Stimulated activated CD8-positive, alpha-beta memory T cell treated with anti-CD3 and anti-CD28 coated beads, Interleukin-2, amount 100 ng/mL, for 48 hours (primary cell): ENCODE data around the gene CHERP.
"Not testable (repeated sequence)": the region's sequence is repeated elsewhere in the genome, so short reads cannot be mapped to it uniquely, and the experiment has no call there.

ENCODE experiments used
- DNase-seq, 2 donors: peaks; one replicate each; pipeline ENCODE4 v3.0.0-alpha.2; 2020; ENCODE audit warnings: low read depth in 2 of 2

CHERP gene

DNA sequence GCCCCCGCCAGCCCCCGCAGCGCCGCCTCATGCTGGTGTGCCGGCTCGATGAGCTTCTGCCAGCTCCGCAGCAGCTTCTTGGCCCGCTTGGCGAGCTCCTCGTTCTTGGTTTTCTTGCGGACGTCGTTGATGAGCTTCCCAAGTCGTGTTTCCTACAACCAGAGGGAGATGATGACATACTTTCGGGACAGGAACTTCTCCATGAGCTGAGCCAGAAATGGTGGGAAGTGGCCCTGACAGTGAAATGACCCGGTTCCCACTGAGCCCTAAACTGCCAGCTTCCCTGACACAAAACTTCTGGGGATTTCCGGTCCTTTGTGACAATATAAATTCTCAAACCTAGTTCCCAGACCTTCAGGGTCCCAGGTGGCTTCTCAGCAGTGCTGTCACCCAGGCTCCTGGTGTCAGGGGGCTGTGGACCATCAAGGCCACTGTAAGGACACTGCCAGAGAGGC, 35.3 kb upstream of the CHERP start:
- no peak for DNase-seq

DNA sequence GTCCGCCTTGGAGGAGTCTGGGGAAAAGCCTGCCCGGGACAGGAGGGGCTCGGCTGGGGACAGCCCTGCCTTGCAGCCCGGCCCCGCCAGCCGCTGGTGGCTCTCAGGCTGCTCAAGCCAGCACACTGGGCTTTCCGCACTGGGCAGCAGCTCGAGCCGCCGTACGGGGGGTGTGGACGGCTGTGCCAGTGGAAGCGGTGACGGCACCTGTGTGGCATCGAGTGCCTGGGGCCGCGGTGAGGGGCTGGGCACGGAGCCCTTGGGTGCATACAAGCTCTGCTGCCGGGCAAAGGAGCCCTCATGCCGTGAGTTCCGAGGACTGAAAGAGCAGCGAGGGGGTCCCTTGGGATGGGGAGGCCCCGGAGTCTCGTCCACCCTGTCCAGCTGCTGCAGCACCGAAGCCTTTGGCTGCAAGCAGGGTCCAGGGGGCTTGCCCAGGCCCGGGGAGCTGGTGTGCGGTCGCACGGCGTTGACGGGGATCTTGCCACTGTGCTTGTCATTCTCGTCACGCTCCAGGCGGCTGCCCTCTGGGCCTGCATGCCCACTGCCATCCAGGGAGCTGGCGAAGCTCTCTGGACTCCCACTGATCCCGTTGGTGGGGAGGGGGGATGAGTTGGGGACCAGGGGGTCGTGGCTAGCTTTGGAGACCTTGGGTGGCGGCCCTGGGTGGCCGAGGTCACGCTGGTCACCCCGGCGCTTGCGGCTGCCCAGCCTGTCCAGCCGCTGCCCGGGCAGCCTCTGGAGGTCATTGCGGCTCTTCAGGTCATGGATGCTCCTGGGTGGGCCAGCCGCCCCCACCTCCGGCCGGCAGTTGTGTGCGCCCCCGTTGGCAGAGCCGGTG, 34.7 kb upstream of the CHERP start:
- no peak for DNase-seq

DNA sequence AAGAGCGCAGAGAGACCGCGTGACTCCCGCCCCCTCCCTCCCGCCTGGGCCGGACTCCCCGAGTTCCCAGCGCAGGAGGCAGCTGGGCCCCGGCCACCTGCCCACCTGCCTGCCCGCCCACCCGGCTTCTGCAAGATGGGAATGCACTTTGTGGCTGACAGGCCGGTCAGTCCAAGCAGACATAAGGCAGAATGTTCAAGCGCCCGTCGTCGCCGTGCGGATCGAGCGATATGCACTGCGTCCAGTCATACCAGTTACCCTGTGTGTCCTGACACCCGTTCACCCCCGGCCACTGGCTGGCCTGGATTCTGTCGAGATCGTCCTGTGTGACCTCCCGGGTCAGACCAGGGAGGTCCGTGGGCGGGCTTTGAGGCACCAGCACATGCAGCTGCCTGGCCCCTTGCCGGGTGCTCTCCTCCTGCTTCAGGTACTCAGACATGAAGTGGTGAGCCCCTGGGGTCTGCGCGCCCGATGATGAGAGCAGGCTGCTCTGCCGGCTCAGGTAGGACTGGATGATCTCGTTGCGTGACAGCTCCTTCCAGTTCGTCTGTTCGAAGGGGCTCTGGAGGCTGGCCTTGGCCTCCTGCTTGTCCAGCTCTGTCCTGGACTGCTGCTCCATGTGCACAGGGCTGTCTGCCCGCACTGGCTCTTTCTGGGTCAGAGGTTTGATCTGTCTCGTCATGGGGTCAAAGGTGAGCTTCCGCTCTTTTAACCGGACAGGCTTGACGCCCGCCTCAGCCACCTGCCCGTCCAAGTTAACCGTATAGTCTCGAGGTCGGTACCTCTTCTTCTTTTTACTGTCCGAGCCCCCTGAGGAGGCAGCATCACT, 33.8 kb upstream of the CHERP start:
- DNase-seq: no peak

DNA sequence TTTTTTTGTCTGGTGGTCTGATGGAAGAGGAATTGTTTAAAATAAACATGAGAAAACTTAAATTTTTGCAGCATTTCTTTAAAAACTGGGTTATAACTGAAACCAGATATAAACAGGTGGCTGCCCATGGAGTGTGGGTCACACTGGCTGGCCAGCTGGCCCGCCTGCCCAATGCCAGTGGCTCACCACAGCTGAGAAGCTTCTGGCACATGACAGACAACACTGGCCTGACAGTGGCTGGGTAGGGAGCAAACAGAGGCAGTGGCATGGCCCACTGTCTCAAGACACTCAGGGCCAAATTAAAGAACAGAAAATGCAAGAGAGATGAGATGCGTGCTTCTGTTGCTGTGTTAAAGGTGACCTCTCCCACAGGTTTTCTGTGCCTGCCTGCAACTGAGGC, 33.0 kb upstream of the CHERP start:
- DNase-seq: no peak

DNA sequence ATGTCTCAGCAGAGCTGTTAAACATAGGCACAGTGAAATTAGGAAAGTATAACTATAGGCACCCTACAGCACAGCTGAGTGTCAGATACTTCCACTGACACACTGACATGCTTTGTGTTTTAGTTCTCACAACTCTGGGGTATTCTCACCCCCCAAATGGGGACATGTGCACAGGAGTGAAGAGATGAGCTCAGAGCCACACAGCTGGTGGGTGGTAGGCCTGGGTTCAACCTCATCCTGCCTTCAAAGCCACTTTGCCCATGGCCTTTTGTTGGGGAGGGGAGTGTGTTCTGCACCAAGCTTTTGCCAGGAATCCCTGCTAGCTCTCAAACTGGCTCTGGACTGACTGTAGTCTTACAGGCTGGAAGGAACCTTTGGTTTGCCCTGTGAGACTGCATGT, 31.7 kb upstream of the CHERP start:
- no peak for DNase-seq

DNA sequence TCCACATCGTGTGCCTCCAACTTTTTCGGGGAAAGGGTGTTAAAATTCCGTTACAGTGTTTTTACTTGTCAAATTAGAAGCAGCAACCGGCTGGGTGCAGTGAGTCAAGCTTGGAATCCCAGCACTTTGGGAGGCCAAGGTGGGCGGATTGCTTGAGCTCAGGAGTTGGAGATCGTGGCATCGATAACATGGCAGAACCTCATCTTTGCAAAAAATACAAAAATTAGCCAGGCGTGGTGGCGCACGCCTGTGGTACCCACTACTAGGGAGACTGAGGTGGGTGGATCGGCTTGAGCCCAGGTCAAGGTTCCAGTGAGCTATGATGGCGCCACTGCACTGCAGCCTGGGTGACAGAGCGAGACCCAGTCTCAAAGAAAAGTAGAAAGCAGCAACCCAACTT, 31.1 kb upstream of the CHERP start:
- no peak for DNase-seq

DNA sequence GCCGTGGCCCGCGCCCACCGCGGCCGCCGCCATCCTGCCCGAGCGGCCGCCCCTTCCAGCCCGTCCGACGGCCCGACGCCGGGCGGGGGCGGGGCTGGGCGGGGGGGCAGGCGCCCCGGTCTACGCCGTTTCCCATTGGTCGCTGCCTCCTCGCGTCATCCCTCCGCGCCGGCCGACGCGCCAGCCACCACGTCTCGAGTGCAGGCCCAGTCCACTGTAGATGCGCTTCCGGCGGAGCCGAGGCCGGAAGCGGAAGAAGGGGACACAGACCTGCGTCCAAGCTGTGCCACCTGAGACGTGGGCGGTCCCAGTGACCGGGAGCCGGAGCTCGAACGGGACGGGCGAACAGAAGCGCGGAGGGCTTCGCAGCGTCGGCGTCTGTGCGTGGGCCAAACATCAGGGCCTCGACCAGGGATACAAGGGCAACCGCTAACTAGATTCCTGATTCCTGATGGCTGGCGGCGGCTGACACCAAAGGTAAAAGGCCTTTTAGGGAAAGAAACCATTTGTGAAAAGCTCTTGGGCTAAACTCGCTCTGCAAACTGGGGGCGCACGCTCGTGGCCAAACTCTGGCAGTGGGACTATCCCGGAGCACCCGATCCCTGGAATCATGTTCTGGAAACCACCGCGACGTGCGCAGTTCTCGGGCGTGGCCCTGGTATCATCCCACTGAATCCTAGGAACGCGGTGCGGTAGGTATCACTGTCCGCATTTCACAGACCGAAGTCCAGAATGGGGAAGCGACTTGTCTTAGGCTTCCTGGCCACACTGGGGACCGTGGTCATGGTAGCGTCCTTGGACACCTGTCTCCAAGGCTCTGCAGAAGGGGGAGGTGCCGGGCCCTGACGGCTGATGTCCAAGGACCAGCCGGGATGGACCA, 30.3 kb upstream of the CHERP start, which contains the start of gene SLC35E1:
Gene SLC35E1, minus strand, starts transcription at position 84 of the 880 bp plus-strand sequence. Its CDS starts 51 bp downstream, at position 33.
- peak; percentile 89 to 90 for DNase-seq

DNA sequence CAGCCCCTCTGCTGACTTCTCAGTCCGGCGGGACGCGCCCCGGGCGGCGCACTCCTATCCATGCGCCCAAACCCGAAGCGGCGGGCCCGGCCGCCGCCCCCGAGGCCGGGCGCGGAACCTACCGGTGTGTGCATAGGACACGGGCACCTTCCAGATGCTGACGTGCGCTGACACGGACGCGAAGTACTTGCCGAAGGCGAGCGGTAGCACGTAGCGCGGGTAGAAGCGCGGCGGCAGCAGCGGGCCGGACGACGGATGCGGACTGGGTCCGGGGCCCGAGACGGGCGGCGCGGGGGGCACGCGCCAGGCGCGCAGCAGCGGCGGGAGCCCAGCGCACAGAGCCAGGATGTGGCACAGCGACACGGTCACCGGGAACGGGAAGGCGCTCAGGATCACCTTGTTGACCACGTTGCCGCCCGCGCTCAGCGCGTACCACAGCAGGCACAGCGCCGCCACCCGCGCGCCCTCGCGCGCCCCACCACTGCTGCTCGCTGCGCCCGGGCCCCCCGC, 29.6 kb upstream of the CHERP start:
- DNase-seq: no peak

DNA sequence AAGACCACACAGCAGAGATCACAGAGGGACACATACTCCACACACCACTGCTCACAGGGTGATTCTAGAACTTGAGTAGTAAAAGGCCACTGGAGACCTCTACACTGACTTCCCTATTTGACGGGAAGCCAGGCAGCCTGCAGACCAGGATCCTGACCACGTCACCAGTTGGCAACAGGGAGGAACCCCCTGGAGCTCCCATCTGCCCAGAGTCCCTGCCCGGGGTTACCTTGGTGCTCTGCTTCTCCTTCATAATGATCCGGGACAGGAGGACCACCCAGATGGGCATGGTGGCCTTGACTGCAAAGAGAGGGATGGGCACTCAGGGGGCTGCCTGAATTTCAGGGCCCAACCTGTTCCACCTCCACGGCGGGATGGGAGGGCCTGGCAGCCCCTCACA, 29.0 kb upstream of the CHERP start:
- no peak for DNase-seq

DNA sequence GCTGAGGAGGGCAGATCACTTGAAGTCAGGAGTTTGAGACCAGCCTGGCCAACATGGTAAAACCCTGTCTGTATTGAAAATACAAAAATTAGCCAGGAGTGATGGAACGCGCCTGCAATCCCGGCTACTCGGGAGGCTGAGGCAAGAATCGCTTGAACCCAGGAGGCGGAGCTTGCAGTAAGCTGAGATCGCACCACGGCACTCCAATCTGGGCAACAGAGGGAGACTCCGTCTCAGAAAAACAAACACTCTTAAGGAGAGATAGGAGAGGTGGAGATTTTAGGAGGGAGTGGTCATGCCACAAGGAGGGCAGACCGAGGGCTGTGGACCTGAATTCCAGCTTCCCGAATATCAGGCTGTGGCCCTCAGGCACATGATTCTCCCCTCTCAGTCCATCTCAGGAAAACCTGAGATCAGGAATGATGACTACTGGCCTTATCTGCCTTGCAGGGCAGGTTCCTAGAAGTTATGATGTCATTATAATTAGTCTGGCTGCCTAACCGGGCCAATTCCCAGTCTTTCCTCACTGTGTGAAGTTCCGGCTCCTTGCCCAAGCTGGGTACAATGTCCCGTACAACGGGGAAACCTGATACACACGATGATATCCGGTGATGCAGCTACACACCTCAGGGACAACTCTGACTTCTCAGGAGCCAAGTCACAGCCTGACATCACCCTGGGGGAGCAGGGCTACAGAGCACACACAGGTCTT, 27.5 kb upstream of the CHERP start:
- no peak for DNase-seq

DNA sequence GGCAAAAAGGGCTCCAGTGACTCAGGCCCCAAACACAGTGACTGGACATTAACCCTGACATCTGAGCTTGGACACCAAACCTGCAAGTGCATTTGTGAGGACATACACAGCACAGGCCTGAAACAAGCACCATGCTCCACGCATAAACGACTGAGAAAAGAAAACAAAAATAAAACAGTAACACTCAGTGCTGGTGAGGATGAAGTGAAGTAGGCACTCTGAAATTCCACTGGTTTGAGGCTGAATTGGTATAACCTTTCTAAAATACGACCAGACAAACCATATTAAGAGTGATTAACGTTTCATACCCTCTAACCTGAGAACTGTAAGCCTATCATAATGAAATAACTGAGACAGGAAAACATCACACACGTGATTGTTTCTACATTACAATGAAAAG, 24.5 kb upstream of the CHERP start:
- DNase-seq: no peak

DNA sequence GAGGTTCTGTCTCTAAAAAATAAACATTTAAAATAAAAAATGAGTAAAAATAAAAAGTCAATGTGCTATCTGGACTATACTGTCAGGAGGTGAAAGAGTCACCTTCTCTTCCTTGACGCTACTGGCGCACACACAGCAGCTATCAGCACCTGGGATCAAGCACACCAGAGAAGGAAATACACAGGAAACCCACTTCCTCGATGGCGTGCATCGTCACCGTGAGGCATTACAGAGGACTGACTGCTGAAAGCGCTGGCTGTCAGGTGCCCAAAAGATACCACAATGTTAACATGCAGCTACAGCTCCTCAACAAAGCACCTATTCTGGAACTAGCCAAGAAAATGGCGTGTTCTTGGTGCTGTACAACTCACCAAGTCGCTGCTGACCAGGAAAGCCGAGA, 23.9 kb upstream of the CHERP start:
- DNase-seq: peak in 1 of 2 donors; percentile 33

DNA sequence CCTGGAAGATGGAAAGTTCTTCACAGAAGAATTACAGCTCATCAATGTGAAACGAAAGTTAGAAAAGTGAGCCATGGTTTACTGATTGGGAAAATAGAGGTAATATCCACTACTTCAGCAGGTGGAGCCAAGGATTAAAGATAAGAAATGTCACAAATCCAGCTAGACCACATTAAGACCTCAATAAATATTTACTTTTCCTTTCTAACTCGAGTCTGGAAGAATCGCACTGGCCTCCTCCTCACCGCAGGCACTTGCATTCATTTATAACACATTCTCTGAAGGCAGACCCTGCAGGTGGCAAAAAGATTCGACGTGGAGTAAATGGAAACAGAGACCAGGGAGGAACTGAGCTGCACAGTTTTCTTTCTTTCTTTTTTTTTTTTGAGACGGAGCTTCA, 22.6 kb upstream of the CHERP start:
- no peak for DNase-seq

DNA sequence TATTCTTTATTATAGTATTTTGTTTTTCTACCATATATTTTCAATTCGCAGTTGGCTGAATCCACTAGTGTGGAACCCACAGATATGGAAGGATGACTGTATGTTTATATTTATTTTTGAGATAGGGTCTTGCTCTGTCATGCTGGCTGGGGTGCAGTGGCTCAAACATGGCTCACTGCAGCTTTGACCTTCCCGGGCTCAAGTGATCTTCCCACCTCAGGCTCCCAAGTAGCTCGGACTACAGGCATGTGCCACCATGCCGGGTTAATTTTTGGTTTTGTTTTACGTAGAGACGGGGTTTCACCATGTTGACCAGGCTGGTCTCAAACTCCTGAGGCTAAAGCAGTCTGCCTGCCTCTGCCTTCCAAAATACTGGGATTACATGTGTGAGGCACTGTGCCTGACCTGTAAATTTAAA, 20.4 kb upstream of the CHERP start:
- DNase-seq: no peak

DNA sequence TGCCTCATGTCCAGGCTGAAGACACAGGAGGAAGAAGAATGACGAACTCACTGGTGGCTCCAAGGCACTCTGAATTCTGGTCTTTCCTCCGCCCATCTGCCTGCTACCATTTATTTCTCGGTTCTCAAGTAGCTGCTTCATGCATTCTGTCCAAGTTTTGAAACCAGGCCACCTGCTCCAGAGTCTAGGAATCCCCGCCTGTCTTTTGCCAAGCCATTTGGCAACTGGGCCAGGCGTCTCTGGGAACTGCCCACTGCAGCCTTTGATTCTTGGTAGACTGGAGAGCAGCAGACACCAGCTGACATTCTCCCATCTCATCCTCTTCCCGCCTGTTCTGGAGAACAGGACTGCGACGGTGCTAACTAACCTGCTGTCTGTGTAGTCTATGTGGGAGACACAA, 19.1 kb upstream of the CHERP start:
- no peak for DNase-seq

DNA sequence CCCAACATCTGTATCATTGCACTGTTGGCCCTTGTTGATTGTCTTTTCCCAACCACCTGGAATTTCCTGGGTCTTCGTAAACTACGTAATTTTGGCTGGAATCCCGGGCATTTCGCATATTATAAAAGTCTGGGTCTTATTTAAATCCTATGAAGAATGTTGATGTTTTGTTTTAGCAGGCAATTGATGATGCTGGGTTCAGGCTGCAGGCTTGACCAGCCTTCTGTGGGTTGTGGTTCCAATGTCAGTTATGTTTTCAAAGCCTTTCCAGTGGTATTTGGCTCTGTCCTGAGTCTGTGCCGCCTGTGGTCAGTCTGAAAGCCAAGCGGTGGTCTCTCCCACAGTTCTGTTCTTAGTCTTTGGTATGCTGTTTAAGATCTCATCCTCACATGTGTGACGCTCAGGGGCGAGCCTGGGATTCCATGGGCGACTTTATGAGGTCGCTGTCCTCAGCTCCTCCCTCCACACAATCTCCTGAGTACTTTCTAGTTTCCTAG, 17.6 kb upstream of the CHERP start:
- DNase-seq: no peak

DNA sequence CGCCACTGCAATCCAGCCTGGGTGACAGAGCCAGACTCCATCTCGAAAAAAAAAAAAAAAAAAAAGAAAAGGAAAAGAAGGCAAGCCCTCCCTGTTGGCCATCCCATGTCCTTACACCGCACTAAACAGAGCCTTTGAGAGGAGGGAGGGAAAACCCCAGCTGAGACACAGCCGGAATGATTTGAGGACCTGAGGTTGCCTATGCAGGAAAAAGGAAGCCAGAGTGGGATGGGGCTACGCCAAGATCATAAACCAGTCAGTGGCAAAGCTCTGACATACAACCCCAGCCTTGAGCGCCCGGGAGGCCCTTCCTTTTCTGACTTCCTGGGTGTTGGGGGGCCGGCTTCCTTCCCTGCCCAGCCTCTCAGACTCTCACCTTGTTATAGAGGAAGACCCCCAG, 12.5 kb upstream of the CHERP start:
- DNase-seq: no peak

DNA sequence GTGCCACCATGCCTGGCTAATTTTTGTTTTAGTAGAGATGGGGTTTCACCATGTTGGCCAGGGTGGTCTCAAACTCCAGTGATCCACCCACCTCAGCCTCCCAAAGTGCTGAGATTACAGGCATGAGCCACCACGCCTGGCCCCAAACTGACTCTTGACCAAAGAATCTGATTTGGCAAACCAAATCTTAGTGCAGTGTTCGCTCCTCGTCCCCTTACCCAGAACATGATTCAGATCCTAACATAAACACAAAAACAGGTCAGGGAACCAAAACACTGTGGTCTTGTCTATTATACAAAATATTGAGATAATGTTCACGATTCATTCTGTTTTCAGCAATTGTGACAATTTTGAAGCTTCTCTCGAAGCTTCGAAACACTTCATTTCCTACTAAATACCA, 9.7 kb upstream of the CHERP start:
- DNase-seq: not testable (repeated sequence)

DNA sequence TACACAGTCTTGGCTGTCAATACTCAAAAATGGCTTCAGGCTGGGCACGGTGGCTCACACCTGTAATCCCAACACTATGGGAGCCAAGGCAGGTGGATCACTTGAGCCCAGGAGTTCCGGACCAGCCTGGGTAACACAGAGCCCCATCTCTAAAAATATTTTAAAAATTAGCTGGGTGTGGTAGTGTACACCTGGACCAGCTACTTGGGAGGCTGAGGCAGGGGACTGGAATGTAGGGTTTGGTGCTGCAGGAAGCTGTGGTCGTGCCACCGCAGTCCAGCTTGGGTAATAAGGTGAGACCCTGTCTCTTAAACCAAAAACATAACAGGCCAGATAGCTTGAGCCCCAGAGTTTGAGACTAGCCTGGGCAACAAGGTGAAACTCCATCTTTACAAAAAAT, 6.7 kb upstream of the CHERP start:
- no peak for DNase-seq

DNA sequence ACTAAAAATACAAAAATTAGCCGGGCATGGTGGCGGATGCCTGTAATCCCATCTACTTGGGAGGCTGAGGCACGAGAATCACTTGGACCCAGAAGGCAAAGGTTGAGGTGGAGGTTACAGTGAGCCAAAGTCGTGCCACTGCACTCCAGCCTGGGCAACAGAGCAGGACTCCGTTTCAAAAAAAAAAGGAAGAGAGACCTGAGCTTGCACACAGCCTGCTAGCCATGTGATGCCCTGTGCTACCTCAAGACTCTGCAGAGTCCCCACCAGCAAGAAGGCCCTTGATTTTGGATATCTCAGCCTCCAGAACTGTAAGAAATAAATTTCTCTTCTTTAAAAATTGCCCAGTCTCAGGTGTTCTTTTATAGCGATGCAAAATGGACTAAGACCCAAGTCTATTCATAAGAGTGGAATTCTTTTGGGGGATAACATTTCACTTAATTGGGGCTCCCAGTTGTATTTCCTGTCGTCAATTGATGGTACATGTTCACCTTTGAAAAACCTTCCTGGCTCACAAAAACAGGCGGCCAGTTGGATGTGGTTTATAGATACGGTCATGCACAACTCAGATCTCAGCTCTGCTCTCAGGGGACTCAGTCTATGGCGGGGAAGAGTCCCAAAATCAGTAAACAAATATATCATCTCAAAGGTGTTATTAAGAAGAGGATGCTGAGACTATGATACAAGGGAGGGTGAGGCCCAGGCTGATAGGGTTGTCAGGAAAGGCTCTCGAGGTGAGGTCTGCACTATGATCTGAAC, 2.4 kb upstream of the CHERP start:
- no peak for DNase-seq
